Measurements from ENCODE around the gene SCD.

The SCD gene

DNA sequence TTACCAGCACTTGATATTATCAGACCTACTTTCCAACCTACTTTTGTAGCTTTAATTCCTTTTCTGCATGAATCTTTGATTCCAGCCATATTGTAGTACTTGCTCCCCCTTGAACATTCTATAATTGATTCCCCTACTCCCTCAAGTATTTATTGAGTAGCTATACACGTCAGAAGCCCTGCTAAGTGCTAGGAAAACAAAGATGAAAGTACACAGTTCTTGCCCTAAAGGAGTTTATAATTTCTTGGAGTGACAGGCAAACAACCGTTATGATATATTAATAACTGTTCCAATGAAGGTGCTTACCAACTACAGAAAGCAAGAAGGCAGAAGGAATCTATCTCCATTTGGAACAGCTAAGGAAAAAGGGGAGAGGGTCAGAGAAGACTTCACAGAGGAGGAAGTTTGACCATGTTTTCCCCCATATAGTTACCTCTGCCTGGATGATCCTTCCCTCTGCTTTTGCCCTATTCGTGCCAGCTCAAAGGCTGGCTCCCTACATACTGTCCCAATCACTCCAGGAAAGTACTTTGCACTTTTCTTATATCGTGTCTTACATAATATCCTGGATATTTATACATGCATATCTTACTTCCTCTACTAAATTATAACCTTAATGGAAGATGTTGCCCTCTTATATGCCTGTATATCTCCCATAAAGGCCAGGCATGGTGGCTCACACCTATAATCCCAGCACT, 54.7 kb downstream of the SCD start:
- DNase-seq = no peak

GRCh38 chr10:100403734-100404133, 56.7 kb downstream of the SCD start:
- DNase-seq = peak; percentile 47

DNA sequence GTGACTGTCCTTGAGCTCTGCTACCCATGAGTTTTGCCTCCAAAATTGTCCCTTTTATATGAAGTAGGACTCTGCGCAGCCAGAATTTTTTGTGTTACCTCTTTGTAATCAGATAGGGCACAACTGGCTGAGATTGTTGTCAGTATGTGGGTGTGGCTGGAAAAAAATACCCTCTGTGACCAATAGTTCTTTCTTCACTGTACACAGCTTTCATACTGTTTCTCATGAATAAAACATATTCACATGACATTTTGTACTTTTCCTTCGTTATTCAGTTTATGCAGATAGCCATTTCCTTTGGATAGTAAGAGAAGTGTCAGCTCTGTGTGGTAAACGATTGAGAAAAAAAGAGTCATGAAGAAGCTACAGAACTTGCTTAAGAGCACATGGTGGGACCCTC, 66.1 kb downstream of the SCD start:
- DNase-seq = no peak
